Cerebellar cortex (tissue), 1 donor: ENCODE results near the gene C1QTNF6.
A peak's percentile ranks its signal among the peaks of the same experiment; 100 is the strongest.
"Not testable (repeated sequence)": the region's sequence is repeated elsewhere in the genome, so short reads cannot be mapped to it uniquely, and the experiment has no call there.

Experiments used
- DNase-seq: peaks from one replicate; pipeline ENCODE4 v3.0.0-alpha.2; 2015; ENCODE audit warnings: low spot score

C1QTNF6 gene

DNA sequence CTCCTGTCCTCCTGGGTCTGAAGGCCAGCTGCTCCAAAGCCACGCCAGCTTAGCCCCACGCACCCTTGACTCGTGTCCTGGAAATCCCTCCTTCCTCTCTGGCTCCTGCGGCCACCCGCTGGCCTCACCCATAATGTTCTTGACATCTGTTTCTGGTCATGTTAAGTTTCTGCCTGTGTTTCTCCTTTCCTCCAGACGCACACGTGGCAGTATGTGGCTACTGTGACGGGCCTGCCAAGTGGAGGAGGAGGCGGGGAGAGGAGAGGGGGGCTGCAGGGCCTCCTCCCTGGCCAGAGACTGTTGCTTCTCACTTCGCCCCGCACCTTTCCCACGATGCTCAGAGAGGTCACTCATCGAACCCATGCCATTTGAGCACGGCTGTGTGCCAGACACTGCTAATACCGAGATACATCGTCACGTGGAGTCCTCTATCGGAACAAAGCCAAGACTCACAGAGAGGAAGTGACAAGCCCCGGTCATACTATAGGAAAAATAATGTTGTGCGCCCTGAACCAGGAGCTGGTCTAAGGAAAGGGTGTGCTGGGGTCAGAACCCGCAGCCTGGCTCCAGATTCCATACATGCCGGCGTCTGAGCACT lies 11.5 kb downstream of the C1QTNF6 start:
- DNase-seq = no peak

- DNase-seq = no peak
Measured at GRCh38 chr22:37175414-37176281, 12.4 kb downstream of the C1QTNF6 start.

GRCh38 chr22:37174964-37175363 lies 13.1 kb downstream of the C1QTNF6 start:
- no peak for DNase-seq

GRCh38 chr22:37173709-37174108 lies 14.3 kb downstream of the C1QTNF6 start:
- DNase-seq = no peak

GRCh38 chr22:37172266-37173245 lies 15.5 kb downstream of the C1QTNF6 start:
- no peak for DNase-seq

DNA sequence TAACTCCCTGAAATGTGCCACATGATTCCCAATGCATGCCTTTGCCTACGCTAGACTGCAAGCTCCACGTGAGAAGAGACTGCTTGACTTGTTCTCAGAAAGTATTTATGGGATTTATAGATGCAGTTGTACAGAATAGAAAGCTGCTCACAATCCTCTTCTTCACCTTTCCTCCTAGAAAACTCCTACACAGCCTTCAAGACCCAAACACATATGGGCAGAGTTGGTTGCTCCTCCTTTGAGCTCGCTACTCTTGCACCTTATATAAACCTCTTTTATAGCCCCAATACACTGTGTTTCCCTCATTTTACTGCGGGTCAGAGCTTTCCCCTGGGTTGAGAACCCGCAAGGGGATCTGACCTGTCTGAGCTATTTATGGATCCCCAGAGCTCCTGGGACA lies 16.4 kb downstream of the C1QTNF6 start:
- no peak for DNase-seq

GRCh38 chr22:37170689-37171405 lies 17.2 kb downstream of the C1QTNF6 start:
- not testable (repeated sequence) for DNase-seq

- DNase-seq = no peak
Measured at GRCh38 chr22:37169947-37170688, 17.9 kb downstream of the C1QTNF6 start.

- no peak for DNase-seq
Measured at GRCh38 chr22:37169406-37169805, 18.6 kb downstream of the C1QTNF6 start.

GRCh38 chr22:37167981-37168647 lies 19.9 kb downstream of the C1QTNF6 start:
- no peak for DNase-seq

DNA sequence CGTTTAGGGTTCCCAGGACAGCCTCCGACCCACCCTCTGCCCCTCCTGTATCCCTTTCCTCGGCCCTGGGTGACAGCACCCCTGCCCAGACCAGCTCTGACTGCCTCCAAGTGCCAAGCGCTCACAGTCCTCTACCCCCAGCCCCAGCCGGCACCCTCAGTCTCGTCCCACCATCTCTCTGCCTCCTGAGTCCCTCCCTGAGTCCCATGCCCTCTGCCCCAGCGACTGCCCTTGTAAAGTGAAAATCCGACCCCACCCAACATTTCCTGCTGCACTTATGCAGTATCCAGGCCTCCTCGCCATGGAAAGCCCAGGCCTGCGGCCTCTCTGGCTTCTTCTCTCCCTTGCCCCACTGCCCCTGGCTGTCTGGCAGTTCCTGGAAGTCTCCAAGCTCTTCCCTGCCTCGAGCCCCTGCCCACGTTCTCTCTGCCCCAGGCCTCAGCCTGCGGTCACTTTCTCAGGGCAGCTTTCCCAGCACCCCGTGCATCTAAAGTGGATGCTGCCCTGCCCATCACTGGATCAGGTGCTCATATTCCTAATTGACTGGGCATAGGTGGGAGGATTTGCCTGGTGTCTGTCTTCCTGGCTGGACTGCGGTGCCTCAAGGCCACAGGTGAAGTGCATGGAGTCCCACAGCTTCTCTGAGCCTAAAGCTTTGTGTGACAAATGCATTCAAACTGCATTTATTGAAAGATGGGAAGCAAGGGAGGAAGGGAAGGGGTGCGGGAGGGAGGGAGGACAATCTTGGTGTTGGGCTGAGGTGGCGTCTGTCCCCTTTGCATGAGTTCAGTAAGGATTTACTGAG lies 20.7 kb downstream of the C1QTNF6 start:
- no peak for DNase-seq

DNA sequence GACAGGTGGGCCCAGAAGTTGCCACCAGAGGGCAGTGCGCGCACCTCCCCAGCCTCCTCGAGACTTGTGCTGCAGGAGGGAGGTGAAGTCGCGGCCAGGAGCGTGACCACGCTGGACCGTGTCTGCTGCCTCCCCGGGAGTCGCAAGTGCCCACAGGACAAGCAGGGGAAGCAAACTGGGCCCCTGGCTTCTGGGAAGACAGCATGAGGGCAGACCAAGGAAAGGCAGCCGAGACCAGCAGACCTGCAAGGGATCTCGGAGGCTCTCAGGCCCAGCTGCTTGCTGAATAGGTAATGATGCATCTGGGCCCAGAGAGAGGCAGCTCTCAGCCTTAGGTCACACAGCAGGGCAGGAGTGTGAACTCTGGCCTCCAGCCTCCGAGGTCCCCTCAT lies 21.4 kb downstream of the C1QTNF6 start:
- peak; percentile 78 for DNase-seq

DNA sequence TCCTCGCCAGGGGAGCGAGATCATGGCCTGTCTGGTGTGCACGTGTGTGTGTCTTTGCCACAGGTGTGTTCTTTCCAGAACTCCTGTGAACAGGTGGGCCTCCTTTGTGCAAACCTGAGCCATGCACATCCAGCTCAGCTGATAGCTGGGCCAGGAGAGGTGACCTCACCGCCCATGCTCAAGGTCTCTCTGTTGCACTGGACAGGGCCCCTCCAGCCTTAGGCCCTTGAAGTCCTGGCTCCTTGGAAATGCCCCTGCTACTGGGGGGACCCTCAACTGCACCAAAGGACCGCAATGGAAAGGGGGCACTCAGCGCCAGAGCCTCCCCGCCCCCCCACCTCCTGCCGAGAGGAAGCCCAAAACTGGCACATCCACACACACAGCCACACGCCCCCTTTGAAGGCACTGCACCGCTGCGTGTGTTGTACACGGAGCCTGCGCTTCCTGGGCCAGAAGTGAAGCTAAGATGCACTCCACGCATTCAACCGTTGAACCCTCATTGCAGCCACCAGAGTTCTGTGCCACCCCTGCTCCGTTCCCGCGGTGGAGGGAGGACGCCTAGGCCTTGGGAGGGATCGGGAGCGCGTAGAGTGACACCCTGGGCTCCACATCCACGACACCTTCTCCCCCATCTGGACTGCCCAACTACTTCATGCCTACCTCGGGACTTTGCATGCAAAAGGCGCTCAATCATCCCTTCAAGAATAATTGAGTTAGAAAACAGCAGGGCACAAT lies 21.9 kb downstream of the C1QTNF6 start:
- no peak for DNase-seq

GRCh38 chr22:37165066-37165465 lies 23.0 kb downstream of the C1QTNF6 start:
- DNase-seq = no peak

DNA sequence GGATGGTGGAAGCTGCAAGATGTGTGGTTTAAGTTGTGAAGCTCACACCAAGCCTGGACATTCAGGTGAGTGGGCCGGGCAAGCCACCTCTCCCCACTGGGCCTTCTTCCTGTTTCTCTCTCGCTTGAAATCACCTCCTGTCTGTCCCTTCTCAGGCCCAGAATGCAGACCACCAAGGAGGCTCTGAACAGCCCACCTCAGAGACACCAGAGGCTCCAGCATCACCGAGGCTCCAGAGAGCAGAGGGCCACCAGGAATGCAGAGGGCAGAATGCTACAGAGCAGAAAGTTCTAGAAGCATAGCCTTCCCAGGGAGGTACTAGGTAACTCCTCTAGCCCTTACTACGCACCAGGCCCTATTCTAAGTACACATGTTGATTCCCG lies 23.6 kb downstream of the C1QTNF6 start:
- DNase-seq = no peak

DNA sequence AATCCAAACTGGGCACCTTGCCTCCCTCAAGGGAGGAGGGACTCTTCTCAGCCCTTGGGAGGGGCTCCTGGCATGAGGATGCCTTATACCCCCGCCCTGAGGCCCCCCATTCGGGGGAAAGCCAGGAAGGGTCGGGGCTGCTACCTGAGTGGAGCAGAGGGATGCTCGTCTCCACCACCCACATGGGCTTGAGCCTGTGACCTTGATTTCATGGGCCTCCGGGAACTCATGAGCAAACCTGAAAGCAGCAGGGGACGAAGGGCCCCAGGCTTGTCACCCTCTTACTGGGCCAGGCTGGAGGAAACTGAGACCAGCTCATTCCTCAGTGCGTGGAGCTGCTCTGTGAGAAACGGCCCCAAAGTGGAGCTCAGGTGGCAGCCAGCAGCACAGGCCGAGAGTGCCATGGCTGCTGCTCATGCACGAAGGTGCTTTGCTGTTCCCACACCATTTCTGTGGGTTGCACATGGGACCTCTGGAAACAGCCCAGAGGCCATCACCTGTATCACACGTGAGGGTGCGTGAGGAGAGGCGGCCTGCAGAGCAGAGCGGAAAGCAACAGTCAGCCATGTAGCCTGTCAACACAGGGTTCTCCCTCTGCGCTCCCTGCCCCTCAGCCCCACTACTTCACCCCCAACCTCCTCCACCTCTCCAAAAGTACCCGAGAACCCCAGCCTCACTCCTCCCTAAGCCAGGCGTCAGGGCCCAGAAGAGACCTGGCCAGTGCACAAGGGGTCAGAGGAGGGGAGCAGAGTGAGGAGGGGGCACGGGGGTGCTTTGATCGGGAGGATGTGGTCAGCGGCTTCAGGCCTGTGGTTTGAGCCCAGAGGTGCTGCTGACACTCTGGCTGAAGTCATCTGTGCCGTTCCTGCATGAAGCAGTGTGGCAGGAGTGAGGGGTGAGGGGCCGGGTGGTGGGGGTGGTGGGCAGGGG lies 24.2 kb downstream of the C1QTNF6 start:
- DNase-seq = no peak

GRCh38 chr22:37163096-37163489 lies 25.0 kb downstream of the C1QTNF6 start:
- no peak for DNase-seq
